HG02884 (cell line): ENCODE measurements around the gene INPP5A.
"Not testable (repeated sequence)": the region's sequence is repeated elsewhere in the genome, so short reads cannot be mapped to it uniquely, and the experiment has no call there.

ENCODE experiments used
- ATAC-seq: cut with Tn5 transposase; IDR thresholded peaks from one replicate; pipeline ENCODE4 v1.9.1; 2021; ENCODE audit warnings: mild to moderate bottlenecking, moderate library complexity; ENCODE audit not compliant: unreplicated experiment

Gene INPP5A

DNA sequence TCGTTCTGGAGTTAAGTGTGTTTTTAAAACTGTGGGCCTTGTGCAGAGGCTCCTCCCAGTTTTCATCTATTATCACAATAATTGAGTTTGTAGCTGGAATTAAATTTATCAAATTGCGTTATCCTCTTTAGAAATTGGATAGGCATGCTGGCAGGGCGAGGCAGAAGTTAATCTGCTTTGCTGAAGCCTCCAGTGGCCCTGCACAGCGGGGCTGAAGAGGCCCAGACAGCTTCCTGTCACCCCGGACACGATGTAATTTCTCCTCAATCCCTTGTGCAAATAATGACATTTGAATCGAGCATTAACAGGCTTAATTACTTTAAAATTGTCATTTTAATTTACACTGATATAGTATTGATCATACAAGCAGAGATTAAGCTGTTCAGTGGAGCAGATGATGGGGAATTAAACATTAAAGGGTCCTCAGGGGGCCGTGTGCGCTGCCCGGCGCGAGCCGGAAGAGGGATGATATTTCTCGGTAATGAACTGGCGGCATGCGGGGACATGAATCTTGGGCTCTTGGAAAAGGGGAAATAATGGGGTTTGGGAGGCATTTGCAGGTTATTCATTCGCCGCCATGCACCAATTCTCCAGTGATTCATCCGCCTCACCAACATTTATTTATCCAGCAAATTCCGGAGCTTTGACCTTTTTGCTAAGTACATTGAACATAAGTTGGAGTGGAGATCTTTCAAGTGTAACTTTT lies 129.9 kb downstream of the INPP5A start:
- no peak for ATAC-seq

DNA sequence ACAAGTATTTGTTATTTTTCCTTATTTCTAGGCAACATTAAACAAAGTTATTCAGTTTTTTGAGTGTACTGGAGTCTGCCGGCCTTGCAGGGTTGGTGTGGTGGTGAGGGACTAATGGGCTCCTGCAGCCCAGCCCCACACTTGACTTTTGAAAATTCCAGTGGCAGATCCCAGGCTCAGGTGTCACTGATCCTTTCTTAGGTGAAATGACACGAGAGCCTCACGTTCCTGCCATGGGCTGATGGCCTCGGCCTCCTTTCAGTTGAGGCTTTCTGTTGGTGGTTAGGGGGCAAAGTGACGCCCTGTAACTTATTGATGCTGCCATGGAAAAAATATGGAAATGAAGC lies 130.4 kb downstream of the INPP5A start:
- ATAC-seq, result no peak

DNA sequence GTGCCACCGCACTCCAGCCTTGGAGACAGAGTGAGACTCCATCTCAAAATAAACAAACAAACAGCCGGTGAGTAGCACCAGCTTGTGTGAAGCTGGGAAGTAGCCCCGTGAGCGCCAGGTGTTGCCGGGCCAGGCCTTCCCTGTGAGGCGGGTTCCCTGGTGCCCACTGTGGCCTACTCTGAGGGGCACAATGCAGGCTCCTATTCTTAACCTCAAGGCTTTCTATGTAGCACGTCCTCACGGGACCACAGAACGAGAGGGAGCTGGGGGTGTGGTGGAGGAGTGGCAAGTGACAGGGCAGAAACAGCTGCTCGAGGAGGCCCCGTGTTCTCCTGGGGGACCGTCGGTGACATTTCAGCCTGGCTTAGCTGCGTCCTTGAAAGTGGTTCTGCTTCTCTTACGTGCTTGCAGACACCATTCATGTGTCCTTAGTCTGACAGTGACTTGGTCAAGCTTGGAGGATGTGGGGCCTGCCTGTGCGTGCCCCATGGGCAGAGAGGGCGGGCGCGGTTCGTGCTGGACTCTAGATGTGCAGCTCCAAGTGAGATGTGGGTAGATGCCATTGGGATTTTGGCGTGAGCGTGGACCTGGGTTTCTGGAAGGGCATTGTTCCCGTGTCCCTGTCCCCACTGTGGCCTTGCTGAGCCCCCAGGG lies 131.7 kb downstream of the INPP5A start:
- no peak for ATAC-seq

DNA sequence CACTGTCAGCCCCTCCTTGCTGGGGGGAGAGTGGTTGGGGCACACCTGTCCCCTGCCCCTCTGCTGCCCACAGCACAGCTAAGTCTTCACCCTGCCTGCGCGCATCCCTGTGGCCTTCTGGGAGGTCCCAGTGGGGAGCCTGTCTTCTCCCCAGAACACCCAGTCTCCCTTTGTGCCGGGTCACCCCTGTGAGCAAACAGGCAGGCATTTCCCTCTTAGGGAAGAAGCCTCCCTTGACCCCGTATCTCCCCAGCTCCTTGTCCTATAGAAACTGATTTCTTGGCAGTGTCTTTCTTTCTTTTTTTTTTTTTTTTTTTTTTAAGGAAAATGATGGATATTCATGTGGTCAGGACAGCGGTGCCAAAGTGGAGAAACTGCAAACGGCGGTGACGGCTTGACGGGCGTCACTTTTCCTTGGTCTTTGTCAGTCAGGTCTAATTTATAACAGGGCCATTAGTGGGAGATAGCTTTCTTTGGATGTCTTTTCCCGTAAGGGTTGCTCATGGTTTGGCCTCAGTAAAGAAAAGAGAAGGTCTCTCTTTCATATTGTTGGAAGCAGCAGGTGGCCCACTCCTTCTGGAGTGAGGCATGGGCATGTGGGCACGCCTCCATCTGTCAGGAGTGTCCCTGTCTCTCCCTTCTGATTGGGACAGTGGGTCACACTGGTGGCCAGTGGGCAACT lies 133.1 kb downstream of the INPP5A start:
- no peak for ATAC-seq

DNA sequence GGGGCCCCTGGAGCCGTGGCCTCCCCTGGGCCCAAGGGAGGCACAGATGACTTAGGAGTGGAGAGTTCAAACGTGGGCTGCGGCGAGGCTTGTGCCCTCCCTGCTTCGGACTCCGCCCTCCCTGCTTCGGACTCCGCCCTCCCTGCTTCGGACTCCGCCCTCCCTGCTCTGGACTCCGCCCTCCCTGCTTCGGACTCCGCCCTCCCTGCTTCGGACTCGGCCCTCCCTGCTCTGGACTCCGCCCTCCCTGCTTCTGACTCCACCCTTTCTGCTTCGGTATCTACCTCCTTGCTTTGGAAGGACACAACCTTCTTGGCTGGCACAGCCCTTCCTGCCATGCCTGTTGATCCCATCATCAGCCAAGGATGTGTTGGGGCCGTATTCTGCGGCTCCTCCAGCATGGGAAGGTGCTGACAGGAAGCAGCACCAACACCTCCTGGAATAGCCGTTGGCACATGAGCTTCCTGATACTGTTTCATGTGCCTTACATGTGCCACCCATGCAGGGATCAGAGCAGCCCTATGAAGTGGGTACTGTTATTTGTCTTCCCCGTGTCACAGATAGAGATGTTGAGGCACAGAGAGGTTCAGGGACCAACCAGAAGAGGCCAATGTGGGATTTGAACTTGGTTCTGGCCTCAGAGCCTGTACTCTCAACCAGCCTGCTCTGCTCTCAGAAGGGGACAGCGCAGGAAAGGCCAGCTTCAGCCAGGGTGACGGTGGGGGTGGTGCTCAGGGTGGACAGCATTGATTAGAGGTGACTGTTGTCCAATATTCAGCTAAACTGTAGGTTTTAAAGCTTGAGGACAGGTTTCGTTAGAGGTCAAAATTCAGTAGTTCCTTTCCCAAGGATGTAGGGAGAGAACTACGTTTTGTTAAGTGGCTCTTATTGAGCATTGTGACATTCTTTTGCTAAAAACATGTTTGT lies 133.9 kb downstream of the INPP5A start:
- ATAC-seq, result no peak

DNA sequence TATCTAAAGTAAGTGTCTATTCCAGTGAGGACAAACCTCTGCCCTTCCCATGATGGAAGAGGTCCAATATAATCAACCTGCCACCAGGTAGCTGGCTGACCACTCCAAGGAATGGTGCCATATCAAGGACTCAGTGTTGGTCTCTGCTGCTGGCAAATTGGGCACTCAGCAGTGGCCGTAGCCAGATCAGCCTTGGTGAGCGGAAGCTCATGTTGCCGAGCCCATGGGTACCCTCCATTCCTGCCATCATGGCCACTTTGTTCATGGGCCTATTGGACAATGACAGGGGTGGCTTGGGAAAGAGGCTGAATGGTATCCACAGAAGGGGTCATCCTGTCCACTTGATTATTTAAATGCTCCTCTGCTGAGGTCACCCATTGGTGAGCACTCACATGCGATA lies 136.2 kb downstream of the INPP5A start:
- not testable (repeated sequence) for ATAC-seq

DNA sequence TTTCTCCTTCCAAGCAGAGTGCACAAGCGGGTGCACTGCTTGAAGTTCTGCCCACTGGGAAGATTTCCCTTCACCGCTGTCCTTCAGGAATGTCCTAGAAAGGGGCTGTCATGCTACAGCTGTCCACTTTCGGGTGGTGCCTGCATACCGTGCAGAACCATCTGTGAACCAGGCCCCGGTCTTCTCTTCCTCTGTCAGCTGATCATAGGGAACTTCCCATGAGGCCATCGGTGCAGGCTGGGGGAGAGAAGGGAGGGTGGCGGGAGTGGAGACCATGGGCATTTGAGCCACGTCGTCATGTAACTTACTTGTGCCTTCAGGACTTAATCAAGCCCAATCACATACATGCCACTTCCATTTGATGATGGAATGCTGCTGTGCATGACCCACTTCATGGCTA lies 136.7 kb downstream of the INPP5A start:
- ATAC-seq, result no peak

DNA sequence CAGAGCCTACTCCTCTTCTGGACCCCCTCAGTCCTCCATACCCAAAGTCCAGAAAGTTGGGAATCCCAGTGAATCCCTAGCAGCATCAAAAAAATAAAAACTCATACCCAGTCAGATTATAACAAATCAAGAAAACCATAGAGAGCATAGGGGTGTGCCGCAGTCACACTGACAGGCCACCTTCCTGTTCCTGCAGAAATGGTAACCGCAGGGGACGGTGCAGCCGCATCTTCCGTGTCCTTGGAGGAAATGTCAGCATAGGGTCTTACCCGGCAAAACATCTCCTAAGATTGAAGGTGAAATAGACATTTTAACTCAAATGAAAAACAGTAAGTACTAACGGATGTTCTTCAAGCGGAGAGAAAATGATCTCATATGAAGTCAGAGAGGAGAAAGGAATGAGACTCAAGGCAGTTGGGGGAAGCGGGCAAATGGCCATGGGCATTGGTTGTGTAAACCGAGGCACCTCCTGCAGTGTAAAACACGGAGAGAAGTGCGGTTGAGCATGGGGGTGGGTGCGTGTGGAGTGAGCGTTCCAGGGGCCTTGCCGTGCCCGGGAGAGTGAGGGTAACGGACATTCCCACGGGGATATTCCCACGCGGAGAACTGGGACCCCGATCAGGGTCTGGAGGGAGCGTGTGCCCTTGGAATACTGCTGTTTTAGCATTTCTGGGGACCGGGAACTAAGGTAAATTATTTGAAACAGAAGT lies 137.6 kb downstream of the INPP5A start:
- no peak for ATAC-seq

DNA sequence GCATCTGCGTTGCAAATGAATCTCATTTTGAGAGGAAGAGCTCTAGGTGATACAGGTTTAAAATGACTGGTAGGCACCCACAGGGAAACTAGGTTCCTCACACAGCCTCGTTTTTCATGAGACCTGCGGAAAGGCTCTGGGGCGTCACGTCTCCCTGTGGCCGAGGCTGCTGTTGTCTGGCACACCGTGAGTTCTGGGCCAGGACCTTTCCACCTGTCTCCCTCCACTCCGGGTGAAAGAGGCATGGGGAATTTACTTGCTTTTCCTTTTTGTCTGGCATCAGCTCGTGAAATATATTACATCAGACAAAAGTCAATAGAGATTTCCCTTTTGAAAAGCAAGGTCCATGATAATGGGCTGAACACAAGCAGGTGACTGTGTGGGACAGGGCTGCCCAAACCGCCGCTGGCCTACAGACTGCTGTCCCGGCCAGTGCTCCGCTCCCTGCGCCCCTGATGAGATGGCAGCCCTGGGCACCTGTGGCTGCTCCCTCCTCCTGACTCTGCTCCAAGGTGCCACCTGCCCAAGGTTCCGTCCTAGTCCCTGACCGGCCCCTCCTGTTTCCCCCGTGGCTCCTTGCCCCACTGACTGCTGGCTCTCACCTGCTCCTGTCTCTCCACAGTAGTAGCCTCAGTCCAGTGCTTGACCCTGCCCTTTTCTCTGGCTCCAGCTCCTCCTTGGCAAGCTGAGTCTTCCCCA lies 138.8 kb downstream of the INPP5A start:
- ATAC-seq, result no peak

DNA sequence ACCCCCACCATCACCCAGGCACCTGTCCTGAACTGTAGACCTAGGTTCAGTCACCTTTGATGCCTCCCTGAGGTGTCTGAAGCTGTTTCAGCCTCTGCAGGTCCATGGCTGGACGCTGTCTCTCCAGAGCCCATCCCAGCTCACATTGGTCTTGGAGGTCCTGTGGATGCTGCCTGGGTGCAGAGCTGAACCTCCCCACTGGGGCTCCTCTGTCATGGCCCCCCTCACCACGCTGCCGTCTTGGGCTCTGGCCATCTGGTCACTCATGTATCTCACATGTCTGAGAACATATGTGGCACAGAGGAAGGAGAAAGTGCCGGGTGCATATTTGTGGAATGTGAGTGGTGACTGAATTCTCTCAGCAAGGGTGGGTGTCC lies 139.5 kb downstream of the INPP5A start:
- ATAC-seq, result no peak

DNA sequence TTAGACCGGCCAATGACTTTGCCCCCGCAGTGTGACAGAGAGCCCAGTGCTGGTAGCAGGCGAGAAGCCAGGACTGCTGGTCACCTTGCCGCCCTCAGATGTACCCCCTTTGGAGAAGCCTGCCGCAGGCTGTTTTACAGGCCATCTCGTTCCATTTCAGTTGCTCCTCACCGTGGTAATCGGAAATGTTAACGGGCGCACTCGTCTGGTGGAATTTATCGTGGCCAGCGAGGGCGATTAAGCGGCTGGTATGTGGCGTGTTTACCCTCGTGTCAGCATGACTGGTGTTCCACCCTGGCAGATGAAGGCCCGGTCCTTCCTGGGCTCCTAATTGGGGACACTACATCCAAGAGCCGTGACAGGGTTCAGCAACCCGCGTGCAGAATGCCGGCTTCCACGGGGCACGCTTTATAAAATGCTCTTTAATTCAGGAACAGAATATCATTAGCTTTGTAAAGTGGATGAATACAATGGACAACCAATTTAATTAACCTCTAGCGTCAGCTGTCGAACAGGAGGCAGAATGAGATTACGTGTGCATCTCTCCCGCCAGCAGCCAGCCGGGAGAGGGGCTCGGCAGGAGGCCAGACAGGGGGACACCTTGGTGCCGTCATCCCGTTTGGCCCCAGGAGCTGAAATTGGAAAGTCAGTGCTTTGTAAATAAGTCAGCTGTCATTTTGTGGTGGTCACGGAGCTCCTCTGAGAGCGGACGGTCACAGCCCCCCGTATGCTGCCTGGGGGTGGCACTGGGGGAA lies 140.1 kb downstream of the INPP5A start:
- ATAC-seq, result no peak

DNA sequence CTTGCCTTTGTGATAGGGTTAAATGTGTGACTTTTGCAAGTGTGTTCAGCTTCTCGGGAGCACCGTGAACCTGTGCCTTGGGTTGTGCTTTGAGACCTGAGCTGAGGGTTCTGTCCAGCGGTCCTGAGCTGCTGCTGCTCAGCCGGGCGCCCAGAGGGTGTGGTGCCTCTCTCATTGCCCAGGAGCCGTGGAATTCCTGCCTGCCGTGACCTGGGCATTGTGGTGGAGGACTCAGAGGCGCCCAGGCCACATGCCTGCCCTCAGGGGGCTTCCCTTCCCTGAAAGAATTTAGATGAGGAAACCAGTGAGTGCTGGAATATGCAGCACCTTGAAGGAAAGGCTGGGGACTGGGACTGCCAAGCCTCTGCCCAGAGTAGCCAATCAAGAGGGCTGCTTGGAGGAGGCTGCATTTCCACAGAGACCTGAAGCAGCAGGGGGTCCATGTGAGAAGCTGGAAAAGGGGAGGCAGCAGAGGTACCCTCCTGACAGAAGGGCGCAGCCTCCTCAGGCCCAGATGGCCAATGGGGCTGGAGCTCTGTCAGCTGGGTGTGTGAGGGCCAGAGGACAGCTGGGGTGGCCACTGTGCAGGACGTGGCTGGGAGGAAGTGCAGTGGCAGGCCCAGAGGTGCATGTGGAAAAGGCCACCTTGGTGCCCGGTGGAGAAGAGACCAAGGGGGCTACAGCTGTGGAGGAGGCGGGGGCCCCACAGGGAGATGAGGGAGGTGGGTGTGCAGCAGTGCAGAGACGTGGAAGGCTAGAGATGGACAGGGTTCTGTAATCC lies 141.0 kb downstream of the INPP5A start:
- ATAC-seq, result no peak

DNA sequence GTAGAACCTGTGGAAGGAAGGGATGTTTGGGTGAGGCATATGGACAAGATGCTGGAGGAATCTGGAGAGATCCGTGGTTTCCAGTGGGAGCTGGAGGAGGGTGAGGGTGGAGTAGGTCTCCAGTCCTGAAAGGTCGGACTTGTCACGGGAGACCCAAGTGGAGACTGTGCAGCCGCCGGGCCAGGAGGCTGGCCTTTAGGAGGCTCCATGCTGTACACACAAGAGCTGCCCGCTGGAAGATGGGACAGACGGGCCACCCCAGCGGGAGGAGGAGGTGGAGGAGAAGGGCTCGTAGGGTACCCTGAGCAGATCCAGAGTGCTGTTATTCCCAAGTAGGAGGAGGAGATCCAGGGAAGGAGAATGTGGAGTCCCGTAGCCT lies 141.6 kb downstream of the INPP5A start:
- ATAC-seq, result no peak

DNA sequence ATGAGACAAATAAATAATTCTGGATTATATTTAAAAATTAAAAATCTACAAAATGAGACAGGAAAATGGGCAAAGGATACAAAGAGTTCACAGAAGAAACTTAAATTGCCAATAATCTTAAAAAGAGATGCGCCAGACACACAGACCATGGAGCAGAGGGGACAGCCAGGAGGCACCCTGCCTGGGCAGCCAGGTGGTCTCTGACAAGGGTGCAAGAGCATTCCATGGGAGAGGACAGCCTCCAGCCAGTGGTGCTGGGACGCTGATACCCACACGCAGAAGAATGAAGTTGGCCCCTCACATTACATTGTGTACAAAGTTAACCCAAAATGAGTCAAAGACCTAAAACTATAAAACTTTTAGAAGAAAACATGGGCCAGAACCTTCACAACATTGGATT lies 142.1 kb downstream of the INPP5A start:
- no peak for ATAC-seq

DNA sequence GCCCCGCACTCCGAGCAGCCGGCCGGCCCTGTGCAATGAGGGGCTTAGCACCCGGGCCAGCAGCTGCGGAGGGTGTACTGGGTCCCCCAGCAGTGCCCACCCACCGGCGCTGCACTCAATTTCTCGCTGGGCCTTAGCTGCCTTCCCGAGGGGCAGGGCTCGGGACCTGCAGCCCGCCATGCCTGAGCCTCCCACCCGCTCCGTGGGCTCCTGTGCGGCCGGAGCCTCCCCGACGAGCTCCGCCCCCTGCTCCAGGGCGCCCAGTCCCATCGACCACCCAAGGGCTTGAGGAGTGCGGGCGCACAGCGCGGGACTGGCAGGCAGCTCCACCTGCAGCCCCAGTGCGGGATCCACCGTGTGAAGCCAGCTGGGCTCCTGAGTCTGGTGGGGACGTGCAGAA lies 143.2 kb downstream of the INPP5A start:
- ATAC-seq, result not testable (repeated sequence)

DNA sequence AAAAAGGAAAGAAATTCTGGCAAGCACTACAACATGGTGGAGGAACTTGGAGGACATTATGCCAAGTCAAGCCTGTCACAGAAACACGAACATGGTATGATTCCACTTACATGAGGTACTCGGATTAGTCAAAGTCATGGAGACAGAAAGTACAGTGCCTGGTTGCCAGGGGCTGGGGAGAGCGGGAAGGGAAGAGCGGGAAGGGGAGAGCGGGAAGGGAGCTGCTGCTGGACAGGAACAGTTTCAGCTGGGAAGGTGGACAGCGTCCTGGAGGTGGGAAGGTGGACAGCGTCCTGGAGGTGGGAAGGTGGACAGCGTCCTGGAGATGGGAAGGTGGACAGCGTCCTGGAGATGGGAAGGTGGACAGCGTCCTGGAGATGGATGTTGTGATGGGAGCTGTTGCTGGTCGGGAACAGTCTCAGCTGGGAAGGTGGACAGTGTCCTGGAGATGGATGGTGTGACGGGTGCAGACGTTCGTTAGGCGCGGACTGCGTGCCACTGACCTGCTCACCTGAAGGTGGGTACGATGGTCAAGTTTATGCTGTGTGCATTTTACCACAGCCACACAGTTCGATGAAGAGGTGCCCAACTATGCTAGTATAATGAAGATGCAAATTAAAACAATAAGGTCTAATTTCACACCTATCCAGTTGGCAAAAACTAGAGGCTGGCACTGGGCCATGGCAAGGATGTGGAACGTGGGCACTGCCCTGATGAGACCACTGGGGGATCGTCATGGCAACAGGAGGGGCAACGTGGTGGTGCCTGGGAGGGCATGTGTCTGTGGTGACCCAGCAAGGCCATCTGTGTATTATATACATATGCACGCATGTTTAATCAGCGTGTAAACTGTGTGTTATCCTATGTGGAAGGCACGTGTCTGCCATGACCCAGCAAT lies 144.5 kb downstream of the INPP5A start:
- ATAC-seq, result no peak

DNA sequence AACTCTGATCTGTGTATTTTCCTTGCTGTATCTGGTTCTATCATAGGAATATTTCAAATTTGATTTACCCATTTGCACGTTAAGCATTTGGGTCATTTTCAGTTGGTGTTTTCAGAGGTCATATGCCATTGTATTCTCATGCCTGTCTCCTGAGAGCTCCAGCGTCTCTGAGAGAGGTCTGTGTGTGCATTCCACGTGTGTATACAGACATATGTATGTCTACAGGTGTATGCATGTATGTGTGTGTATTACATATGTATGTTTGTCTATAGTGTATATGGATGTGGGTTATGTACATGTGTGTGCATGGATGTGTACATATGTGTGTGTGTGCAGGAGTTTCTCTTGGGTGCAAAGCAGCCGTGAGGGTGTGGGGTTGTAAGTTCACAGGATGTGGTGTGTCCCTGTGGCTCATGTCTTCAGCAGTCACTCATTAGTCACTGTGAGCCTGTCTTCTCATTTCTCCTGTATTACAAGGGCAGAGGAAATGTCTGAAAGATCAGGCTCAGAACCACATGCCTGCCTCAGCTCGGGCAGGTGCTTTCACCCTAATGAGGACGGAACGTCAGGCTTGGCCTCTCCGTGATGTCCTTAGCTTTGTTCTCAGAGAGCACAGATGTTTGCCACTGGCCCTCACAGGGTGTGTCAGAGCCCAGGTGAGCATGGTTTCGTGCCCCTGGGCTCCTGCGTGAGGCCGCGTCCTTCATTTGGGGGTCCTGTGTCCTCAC lies 146.7 kb downstream of the INPP5A start:
- no peak for ATAC-seq
